Measurements from ENCODE around the gene TUT7. TPM values are rescaled to one million over a fixed set of nuclear protein-coding genes. Genes with fewer than 3 reads are reported as not detected.

Gene TUT7
- total RNA-seq, 1 experiment from 2014 or later, result 36.1 TPM

- Histone ChIP-seq H3K27me3 (ENCODE audit: insufficient read depth, low read depth) (no peaks in the 10 kb centered on the region), H4K20me1 (ENCODE audit: insufficient read depth) (no peaks in the 10 kb centered on the region), H3K79me2 (ENCODE audit: low read depth) (no peaks in the 10 kb centered on the region), H3K9me2 (ENCODE audit: insufficient read depth) (no peaks in the 10 kb centered on the region), H3K4me3 (no peak overlapping the region), H3K9me3 (ENCODE audit: insufficient read depth, low read depth) (no peaks in the 10 kb centered on the region), H2AFZ (no peak overlapping the region), H3K4me2 (no peak overlapping the region), H3F3A (ENCODE audit: insufficient read depth, low read depth) (no peaks in the 10 kb centered on the region), H3K27ac (no peak overlapping the region), H3K4me1 (replicated peaks; ENCODE audit: insufficient read depth) (no peaks in the 10 kb centered on the region), H3K36me3 (ENCODE audit: low read depth) (no peaks in the 10 kb centered on the region)
- no peak for DNase-seq
- no TSS peak for BruUV-seq (replicated peaks)
- ChIA-PET POLR2A (ENCODE audit: unreplicated experiment) (no interaction called here), CTCF (no interaction called here)
- TF ChIP-seq EZH2 (IDR thresholded peaks at IDR 0.05; ENCODE audit: low read depth) (no peak), CTCF (conservative IDR thresholded peaks at IDR 0.05) (no peak)
- intact Hi-C loops (cut with micrococcal nuclease; ENCODE audit: unreplicated experiment), result no loop called here
Measured at GRCh38 chr9:86241216-86241615, 113.0 kb downstream of the TUT7 start.

DNA sequence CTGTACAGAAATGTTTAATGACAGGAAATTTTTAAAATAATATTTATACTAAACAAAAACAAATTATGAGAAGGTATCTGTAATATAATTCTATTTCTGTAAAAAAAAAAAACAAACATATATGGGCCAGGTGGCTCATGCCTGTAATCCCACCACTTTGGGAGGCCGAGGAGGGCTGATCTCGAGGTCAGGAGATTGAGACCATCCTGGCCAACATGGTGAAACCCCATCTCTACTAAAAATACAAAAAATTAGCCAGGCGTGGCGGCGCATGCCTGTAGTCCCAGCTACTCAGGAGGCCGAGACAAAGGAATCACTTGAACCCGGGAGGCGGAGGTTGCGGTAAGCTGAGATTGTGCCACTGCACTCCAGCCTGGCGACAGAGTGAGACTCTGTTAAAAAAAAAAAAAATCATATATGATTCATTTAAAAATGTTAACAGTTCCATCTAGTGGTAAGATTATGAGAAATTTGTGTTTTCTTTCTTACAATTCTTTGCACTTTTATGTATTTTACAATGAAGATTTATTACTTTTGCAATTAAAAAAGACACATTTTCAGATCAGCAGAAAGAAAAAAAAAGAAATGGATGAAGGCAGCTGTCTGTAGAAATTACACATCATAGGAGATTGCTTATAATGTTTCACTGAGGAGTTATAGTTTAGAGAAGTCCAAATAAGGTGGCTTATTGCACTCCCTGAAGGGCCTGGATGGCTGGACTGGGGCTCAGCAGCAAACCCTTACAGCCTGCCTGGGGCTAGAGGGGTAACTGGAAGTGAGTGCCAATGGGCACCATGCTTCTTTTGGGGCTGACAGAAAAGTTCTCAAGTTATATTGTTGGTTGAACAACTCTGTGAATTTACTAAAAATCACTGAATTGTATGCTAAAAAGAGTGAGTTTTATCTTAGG, 115.1 kb downstream of the TUT7 start:
- ChIA-PET CTCF (interaction anchor here (0.6 to 0.7 kb wide), 3 partner anchors 12 to 204 kb away, joined by 6 to 10 read pairs (median 9); no protein-coding TSS in a partner anchor), POLR2A (ENCODE audit: unreplicated experiment) (no interaction called here)
- no peak for DNase-seq
- no TSS peak for BruUV-seq (replicated peaks)
- intact Hi-C loops (cut with micrococcal nuclease; ENCODE audit: unreplicated experiment), result loop anchor here (1.0 to 10.0 kb wide), 2 partner anchors 204 to 414 kb away; no protein-coding TSS in a partner anchor
- H3K27me3 ChIP-seq (ENCODE audit: insufficient read depth, low read depth), result no peaks in the 10 kb centered on the region
- H3K9me3 ChIP-seq (ENCODE audit: insufficient read depth, low read depth), result no peaks in the 10 kb centered on the region
- no peaks in the 10 kb centered on the region for H3K9me2 ChIP-seq (ENCODE audit: insufficient read depth)
- TF ChIP-seq EZH2 (IDR thresholded peaks at IDR 0.05; ENCODE audit: low read depth) (no peak), CTCF (conservative IDR thresholded peaks at IDR 0.05) (peak; percentile 63)
- H3K4me1 ChIP-seq (replicated peaks; ENCODE audit: insufficient read depth), result no peaks in the 10 kb centered on the region
- H4K20me1 ChIP-seq (ENCODE audit: insufficient read depth), result no peaks in the 10 kb centered on the region
- no peaks in the 10 kb centered on the region for H3K79me2 ChIP-seq (ENCODE audit: low read depth)
- no peak overlapping the region for H3K4me2 ChIP-seq
- H3F3A ChIP-seq (ENCODE audit: insufficient read depth, low read depth), result no peaks in the 10 kb centered on the region
- H3K27ac ChIP-seq, result no peak overlapping the region
- H3K4me3 ChIP-seq, result no peak overlapping the region
- no peaks in the 10 kb centered on the region for H3K36me3 ChIP-seq (ENCODE audit: low read depth)
- H2AFZ ChIP-seq, result no peak overlapping the region

Other genes with a start within 250 kb of the TUT7 start
- gene C9orf153, start 94.8 kb downstream of the TUT7 start, total RNA-seq (2021), result 0.48 and 0.52 TPM in 2 replicates
- 21.5 and 29.6 TPM in 2 replicates for gene ISCA1, start 71.9 kb downstream of the TUT7 start, total RNA-seq (2021)

Measured in PC-9 (cell line).